ENCODE measurements around the gene UBL5. TPM values are rescaled to one million over a fixed set of nuclear protein-coding genes. Genes with fewer than 3 reads are reported as not detected.

UBL5 gene
- total and polyA plus RNA-seq, 10 of the 15 experiments (the other 5 are each of a cell fraction or from before 2014, with no cell fraction given), result 297 to 897 (median 711) TPM

- TF ChIP-seq ELK1 (IDR thresholded peaks at IDR 0.05; ENCODE audit: low read depth, low read length), result peak; percentile 61; the same call in 1 of the 2 replicates
- TF ChIP-seq CUX1 (IDR thresholded peaks at IDR 0.05; ENCODE audit: insufficient replicate concordance, low read depth, low read length), result no peak
- TF ChIP-seq NFYB (IDR thresholded peaks at IDR 0.05; ENCODE audit: insufficient read depth, low read depth, low read length), result no peak
- peak; percentile 82 for TF ChIP-seq NR2F1 (conservative IDR thresholded peaks at IDR 0.05)
- no peak for TF ChIP-seq BCL3 (IDR thresholded peaks at IDR 0.05; ENCODE audit: borderline replicate concordance, insufficient read depth, low read depth, low read length, poor library complexity, severe bottlenecking)
- peak; percentile 61; the same call in 1 of the 2 replicates for TF ChIP-seq ZBED1 (IDR thresholded peaks at IDR 0.05; ENCODE audit: borderline replicate concordance)
- no peak for TF ChIP-seq MAX (IDR thresholded peaks at IDR 0.05; ENCODE audit: low read depth, low read length)
- TF ChIP-seq SMARCA5 (IDR thresholded peaks at IDR 0.05), result peak; percentile 63; the same call in 1 of the 2 replicates
- no peak for TF ChIP-seq SIX5 (IDR thresholded peaks at IDR 0.05; ENCODE audit: low read depth, low read length, severe bottlenecking)
- TF ChIP-seq PBX3 (IDR thresholded peaks at IDR 0.05; ENCODE audit: insufficient replicate concordance, low read depth, low read length), result no peak
- no peak for TF ChIP-seq RBBP5 (conservative IDR thresholded peaks at IDR 0.05)
- no peak; the same call in 1 of the 2 replicates for TF ChIP-seq SREBF2 (IDR thresholded peaks at IDR 0.05; ENCODE audit: low read length)
- no peak for TF ChIP-seq E2F4 (IDR thresholded peaks at IDR 0.05; ENCODE audit: low read depth, low read length)
- TF ChIP-seq EP300 (IDR thresholded peaks at IDR 0.05; ENCODE audit: borderline replicate concordance in 1 of 2, control insufficient read depth in 1 of 2, low read depth in 2 of 2, low read length in 2 of 2), result no peak
- TF ChIP-seq RAD21 (IDR thresholded peaks at IDR 0.05; ENCODE audit: insufficient read depth, low read depth, low read length), result no peak
- no peak; the same call in 1 of the 2 replicates for TF ChIP-seq MTA2 (IDR thresholded peaks at IDR 0.05; ENCODE audit: low read depth)
- peak; percentile 82 for TF ChIP-seq NR2C1 (IDR thresholded peaks at IDR 0.05)
- TF ChIP-seq ATF7 (IDR thresholded peaks at IDR 0.05; ENCODE audit: low read depth), result no peak
Measured at GRCh38 chr19:9818734-9819595, 8.8 kb upstream of the UBL5 start, which contains the start of gene FBXL12 (continued).

Measured in GM12878 (cell line).